Fibroblast of skin of left quadriceps (primary cell): ENCODE data around the gene ASGR1.
"Not testable (repeated sequence)": the region's sequence is repeated elsewhere in the genome, so short reads cannot be mapped to it uniquely, and the experiment has no call there.

Source experiments
- DNase-seq, 2 experiments: peaks; one replicate each; pipeline ENCODE4 v3.0.0-alpha.2; 2013; ENCODE audit warnings: low read depth in 2 of 2

Gene ASGR1

GRCh38 chr17:7191069-7191468 is 11.9 kb upstream of the ASGR1 start:
- no peak for DNase-seq

GRCh38 chr17:7190276-7190917 is 11.2 kb upstream of the ASGR1 start:
- DNase-seq, result no peak

GRCh38 chr17:7186241-7186640 is 7.1 kb upstream of the ASGR1 start:
- DNase-seq, result no peak

- DNase-seq, result no peak
Observed at GRCh38 chr17:7184647-7185046, 5.5 kb upstream of the ASGR1 start.

- no peak for DNase-seq
Observed at GRCh38 chr17:7184091-7184488, 4.9 kb upstream of the ASGR1 start.

GRCh38 chr17:7183433-7184090 is 4.4 kb upstream of the ASGR1 start:
- DNase-seq, result no peak

GRCh38 chr17:7182101-7182500 is 2.9 kb upstream of the ASGR1 start:
- not testable (repeated sequence) for DNase-seq

- DNase-seq, result no peak
Observed at GRCh38 chr17:7178973-7179316, 225 bp downstream of the ASGR1 start.

- no peak for DNase-seq
Observed at GRCh38 chr17:7177954-7178477, 1.2 kb downstream of the ASGR1 start.

- DNase-seq, result peak; percentile 37 to 44
Observed at GRCh38 chr17:7177191-7177953, 1.8 kb downstream of the ASGR1 start.

GRCh38 chr17:7176841-7177190 is 2.4 kb downstream of the ASGR1 start:
- no peak for DNase-seq

- DNase-seq, result no peak
Observed at GRCh38 chr17:7176107-7176840, 2.9 kb downstream of the ASGR1 start.

GRCh38 chr17:7175330-7175733 is 3.8 kb downstream of the ASGR1 start:
- no peak for DNase-seq

GRCh38 chr17:7174603-7175326 is 4.4 kb downstream of the ASGR1 start:
- no peak for DNase-seq

- DNase-seq, result no peak
Observed at GRCh38 chr17:7173687-7174602, 5.2 kb downstream of the ASGR1 start.

- not testable (repeated sequence) for DNase-seq
Observed at GRCh38 chr17:7172522-7173191, 6.5 kb downstream of the ASGR1 start.

GRCh38 chr17:7169565-7169908 is 9.6 kb downstream of the ASGR1 start:
- DNase-seq, result not testable (repeated sequence)

- not testable (repeated sequence) for DNase-seq
Observed at GRCh38 chr17:7168841-7169564, 10.2 kb downstream of the ASGR1 start.

- no peak for DNase-seq
Observed at GRCh38 chr17:7167832-7168231, 11.3 kb downstream of the ASGR1 start.
